Measurements from ENCODE around the gene CASS4.

The CASS4 gene

GRCh38 chr20:56447227-56447626 is 35.2 kb downstream of the CASS4 start:
- DNase-seq (ENCODE audit: low read depth): no peak

DNA sequence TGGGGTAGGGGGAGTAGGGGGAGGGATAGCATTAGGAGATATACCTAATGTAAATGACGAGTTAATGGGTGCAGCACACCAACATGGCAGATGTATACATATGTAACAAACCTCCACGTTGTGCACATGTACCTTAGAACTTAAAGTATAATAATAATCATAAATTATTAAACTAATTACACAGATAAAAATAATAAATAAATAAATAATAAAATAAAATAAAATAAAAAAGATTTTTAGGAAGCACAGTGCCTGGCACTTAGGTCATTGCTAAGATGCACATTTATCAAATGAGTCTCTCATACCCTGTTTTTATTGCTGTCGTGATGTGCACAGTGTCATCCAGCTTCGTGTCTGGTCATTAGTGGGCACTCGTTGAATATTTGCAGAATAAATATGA is 37.4 kb downstream of the CASS4 start:
- DNase-seq (ENCODE audit: low read depth): no peak

DNA sequence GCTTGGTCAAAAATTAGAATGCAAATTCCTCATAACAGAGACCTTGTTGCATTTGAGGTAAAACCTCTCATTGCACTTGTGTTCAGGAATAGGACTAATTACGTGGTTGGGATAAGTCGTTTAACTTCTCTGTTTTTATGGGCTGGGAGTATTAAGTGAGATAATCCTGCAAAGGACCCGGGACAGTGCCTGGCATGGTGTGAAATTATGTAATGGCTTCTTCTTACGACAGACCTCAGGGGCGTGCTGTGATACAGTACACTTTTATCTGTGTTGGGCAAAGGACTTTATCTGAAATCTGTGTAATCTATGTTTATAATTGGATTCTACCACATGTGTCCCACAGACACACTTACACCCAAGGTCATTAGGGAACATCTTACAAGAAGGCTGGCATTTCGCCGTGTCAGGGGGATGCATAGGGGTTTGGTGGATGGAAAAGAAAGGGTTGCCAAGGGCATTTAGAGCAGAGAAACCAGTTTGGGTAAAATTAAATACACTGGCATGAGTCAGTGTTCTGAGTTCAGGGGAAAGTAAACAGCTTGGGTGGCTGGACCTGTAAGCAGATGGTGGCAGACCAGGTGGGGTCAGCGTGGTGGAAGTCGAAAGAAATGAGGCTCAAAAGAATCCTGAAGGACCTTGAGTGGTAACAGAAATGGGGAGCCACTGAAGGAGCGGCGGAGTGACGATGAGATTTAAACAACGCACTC is 39.2 kb downstream of the CASS4 start:
- no peak for DNase-seq (ENCODE audit: low read depth)

DNA sequence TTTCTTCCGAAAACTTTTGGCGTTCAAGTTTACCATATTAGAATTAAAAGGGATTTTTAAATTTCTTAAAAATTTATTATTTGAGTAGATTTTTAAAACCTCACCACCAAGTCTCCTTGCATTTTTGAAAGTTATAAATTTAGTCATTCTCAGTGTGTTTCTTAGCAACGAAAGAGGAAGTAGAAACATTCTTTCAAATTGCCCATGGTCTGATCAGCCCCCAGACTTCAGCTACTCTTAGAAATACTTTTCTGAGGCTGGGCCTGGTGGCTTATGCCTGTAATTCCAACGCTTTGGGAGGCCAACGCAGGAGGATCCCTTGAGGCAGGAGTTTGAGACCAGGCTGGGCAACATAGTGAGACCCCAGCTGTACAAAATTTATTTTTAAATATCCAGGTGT is 41.3 kb downstream of the CASS4 start:
- no peak for DNase-seq (ENCODE audit: low read depth)

DNA sequence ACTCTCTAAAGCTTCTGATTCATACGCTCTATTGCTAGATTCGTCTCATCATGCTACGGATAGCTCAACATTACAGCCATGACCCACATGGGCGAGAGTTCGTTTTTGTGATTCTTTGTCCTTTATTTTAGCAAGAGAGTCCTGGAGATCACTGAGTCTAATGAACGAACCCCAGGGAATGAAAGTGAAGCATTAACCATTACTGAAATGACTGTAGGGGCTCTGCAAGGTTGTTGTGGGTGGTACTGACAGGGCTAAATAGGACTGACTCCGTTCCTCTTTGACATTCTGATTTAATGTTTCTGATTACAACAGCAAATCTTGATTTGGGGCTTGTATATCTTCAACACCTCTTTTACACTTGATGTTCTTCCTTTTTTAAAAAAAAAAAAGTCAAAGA is 42.7 kb downstream of the CASS4 start:
- DNase-seq (ENCODE audit: low read depth): no peak

- no peak for DNase-seq (ENCODE audit: low read depth)
Observed at GRCh38 chr20:56458206-56458821, 46.3 kb downstream of the CASS4 start.

DNA sequence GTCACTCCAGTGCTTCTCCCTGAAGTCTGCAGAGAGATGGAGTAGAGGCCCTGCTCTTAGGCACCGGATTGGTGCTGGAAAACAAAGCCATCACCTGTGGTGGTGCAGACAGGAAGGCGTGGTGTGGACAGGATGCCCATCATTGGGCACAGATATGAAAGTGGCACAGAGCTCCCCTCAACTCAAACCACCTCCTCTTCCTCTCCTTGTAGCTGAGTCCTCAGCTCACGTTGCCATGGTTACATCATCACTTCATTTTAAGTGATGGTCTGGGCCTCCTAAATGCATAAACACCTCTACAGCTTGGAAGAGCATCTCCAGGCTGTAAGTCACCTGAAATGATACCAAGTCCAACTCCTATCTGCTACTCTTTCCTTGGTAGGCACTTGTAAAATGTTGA is 48.4 kb downstream of the CASS4 start:
- no peak for DNase-seq (ENCODE audit: low read depth)

DNA sequence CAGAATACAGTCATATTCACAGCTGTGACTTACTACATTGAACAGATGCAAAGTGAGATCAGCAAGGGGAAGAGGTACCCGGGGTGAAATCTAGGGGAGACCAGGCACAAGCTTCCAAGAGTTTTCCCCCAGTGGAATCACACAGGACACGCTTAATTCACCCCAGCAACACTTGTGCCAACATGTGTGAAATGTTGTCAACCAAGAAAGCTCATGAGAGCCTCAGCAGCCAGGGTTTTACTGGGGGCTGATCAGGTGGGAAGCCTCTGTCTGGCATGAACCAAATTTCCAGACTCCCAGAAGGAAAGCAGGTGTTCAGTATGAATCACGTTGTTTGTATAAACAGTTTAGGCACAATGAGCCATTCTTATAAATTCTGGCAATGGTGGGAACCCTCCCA is 49.5 kb downstream of the CASS4 start:
- no peak for DNase-seq (ENCODE audit: low read depth)

DNA sequence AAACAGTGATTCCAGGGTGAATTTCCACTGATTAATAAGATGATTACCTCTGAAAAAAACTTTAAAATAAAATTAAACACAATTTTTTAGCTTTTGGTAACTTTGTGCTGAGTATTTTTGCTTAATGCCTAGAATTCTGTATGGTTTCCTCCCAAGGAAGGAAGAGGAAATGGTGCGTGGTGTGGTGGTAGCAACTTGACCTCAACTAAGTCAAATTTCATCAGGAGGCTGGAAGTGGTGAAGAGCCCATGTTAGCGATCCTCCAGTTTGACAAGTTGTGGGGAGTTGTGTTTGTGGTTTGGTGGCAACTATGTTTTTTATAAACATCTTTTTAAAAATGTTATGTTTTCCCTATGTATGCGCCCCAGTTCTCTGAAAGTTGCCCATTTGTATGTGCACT is 51.4 kb downstream of the CASS4 start:
- DNase-seq (ENCODE audit: low read depth): no peak

- no peak for DNase-seq (ENCODE audit: low read depth)
Observed at GRCh38 chr20:56465997-56466396, 53.9 kb downstream of the CASS4 start.

- DNase-seq (ENCODE audit: low read depth): no peak
Observed at GRCh38 chr20:56467968-56468315, 55.9 kb downstream of the CASS4 start.

- peak; percentile 88 for DNase-seq (ENCODE audit: low read depth)
Observed at GRCh38 chr20:56468316-56469076, 56.4 kb downstream of the CASS4 start, which contains the start of gene RTF2. RTF2 (plus strand) TSS chr20:56468627; CDS start chr20:56468698, 71 bp downstream.

DNA sequence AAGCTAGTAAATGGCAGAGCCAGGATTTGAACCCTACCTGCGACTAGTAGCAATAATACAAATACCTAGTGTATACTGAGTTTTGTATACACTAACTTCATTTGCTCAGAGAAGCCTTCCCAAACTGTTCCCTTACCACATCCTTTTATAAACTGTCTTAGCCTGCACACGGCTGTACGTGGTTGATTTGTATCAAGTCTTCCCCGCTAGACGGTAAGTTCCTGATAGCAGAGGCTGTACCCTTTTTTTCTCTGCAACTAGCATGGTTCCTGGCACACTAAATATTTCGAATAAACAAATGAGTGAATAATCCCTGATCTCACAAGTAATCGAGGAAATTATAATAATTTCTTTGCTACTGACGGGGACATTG is 57.0 kb downstream of the CASS4 start:
- DNase-seq (ENCODE audit: low read depth): no peak

GRCh38 chr20:56483970-56484369 is 71.9 kb downstream of the CASS4 start:
- no peak for DNase-seq (ENCODE audit: low read depth)

- no peak for DNase-seq (ENCODE audit: low read depth)
Observed at GRCh38 chr20:56487216-56487615, 75.2 kb downstream of the CASS4 start.

- no peak for DNase-seq (ENCODE audit: low read depth)
Observed at GRCh38 chr20:56488566-56488965, 76.5 kb downstream of the CASS4 start.

- DNase-seq (ENCODE audit: low read depth): no peak
Observed at GRCh38 chr20:56501116-56501515, 89.1 kb downstream of the CASS4 start.

DNA sequence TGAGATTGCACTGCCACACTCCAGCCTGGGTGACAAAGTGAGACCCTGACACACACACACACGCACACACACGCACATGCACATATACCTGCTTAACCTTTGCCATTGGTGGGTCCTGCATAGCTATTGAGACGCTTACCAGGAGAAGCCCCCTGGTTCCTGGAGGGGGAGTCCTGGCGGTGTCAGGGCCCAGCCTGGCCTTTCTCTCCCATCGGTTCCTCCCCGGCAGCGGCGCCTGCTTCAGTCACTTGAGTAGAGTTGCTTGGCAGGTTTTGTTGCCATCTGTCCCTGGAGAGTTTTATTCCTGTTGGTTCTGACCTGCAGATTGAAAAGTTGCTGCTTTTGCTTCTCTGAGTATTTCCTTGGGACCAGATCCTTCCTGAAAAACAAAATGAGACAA is 91.9 kb downstream of the CASS4 start:
- no peak for DNase-seq (ENCODE audit: low read depth)

- no peak for DNase-seq (ENCODE audit: low read depth)
Observed at GRCh38 chr20:56504373-56505005, 92.4 kb downstream of the CASS4 start.

GRCh38 chr20:56506103-56506502 is 94.0 kb downstream of the CASS4 start:
- no peak for DNase-seq (ENCODE audit: low read depth)
